NK-92 (cell line): ENCODE data around the gene RALGPS1.

Source experiments
- DNase-seq: peaks from one replicate; lab custom pipeline; 2025; ENCODE audit not compliant: unreplicated experiment; lab: John Stamatoyannopoulos, UW

Gene RALGPS1

GRCh38 chr9:127241354-127241753, 326.8 kb downstream of the RALGPS1 start:
- no peak for DNase-seq

GRCh38 chr9:127244609-127245601, 330.3 kb downstream of the RALGPS1 start:
- DNase-seq = peak; percentile 30

GRCh38 chr9:127245637-127246164, 331.1 kb downstream of the RALGPS1 start:
- DNase-seq = no peak

GRCh38 chr9:127248241-127248640, 333.7 kb downstream of the RALGPS1 start:
- no peak for DNase-seq

- no peak for DNase-seq
Measured at GRCh38 chr9:127249877-127250276, 335.3 kb downstream of the RALGPS1 start.

GRCh38 chr9:127250896-127251391, 336.4 kb downstream of the RALGPS1 start:
- DNase-seq = no peak

- no peak for DNase-seq
Measured at GRCh38 chr9:127252410-127253318, 338.1 kb downstream of the RALGPS1 start.

GRCh38 chr9:127253446-127253845, 338.9 kb downstream of the RALGPS1 start:
- DNase-seq = no peak

GRCh38 chr9:127255692-127256091, 341.1 kb downstream of the RALGPS1 start:
- no peak for DNase-seq

GRCh38 chr9:127256324-127256723, 341.7 kb downstream of the RALGPS1 start:
- DNase-seq = no peak

- DNase-seq = no peak
Measured at GRCh38 chr9:127258606-127259471, 344.3 kb downstream of the RALGPS1 start.

- no peak for DNase-seq
Measured at GRCh38 chr9:127262602-127263001, 348.0 kb downstream of the RALGPS1 start.

- no peak for DNase-seq
Measured at GRCh38 chr9:127263237-127263636, 348.7 kb downstream of the RALGPS1 start.

GRCh38 chr9:127263664-127264063, 349.1 kb downstream of the RALGPS1 start:
- no peak for DNase-seq

- no peak for DNase-seq
Measured at GRCh38 chr9:127264462-127265219, 350.1 kb downstream of the RALGPS1 start, which contains the start of gene GARNL3. Gene GARNL3, plus strand, starts transcription at chr9:127264774. Its CDS starts 104 bp downstream, at chr9:127264878.

- DNase-seq = no peak
Measured at GRCh38 chr9:127267793-127268525, 353.4 kb downstream of the RALGPS1 start.

GRCh38 chr9:127269449-127269848, 354.9 kb downstream of the RALGPS1 start:
- DNase-seq = no peak
